ENCODE data around the gene MYO9B. TPM values are rescaled to one million over a fixed set of nuclear protein-coding genes. Genes with fewer than 3 reads are reported as not detected.
A peak's percentile ranks its signal among the peaks of the same experiment; 100 is the strongest.

The MYO9B gene
- total and polyA plus RNA-seq, 9 of the 15 experiments (the other 6 are each of a cell fraction or from before 2014, with no cell fraction given): 2.4 to 77.6 (median 23.0) TPM

DNA sequence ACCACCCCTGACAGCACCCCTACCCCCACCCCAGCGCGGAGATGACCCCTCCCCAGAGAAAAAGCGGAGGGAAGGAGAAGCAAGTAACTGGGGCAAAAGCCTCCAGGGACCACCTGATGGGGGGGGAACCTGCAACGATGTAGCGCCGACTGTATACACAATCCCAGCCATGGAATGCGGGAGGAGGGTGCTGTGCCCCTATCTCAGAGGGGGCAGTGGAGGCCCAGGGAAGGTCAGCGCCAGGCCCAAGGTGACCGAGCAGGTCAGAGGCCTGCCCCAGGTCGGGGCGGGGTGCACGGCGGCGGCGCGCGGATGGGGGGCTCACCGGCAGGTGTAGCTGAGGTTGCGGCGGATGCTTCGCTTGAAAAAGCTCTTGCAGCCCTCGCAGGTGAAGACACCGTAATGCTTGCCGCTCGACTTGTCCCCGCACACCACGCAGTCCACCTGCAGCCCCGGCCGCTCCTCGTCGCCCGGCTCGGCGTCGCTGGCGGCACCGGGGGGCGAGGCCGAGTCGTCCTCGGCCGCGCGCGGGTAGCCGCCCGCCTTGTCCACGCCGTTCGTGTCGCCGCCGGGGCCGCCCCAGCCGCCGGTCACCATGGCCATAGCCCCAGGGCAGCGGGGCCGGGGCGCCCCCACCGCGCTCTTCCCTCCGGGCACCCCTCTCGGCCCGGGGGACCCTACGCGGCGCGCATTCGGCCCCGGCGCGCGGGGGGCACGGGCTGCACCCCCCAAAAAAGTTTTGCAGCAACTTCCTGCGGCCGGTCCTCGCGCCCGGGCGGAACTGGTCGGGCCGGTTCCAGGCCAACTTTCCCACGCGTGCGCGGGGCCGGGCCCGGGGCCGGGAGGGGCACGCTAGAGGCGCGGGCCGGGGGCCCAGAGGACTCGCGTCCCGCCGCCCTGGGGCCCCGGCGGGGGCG lies 169.3 kb downstream of the MYO9B start (continued):
- TF ChIP-seq GATAD2B (IDR thresholded peaks at IDR 0.05; ENCODE audit: borderline replicate concordance): peak; percentile 38; the same call in 1 of the 2 replicates
- TF ChIP-seq, protein P1, sequence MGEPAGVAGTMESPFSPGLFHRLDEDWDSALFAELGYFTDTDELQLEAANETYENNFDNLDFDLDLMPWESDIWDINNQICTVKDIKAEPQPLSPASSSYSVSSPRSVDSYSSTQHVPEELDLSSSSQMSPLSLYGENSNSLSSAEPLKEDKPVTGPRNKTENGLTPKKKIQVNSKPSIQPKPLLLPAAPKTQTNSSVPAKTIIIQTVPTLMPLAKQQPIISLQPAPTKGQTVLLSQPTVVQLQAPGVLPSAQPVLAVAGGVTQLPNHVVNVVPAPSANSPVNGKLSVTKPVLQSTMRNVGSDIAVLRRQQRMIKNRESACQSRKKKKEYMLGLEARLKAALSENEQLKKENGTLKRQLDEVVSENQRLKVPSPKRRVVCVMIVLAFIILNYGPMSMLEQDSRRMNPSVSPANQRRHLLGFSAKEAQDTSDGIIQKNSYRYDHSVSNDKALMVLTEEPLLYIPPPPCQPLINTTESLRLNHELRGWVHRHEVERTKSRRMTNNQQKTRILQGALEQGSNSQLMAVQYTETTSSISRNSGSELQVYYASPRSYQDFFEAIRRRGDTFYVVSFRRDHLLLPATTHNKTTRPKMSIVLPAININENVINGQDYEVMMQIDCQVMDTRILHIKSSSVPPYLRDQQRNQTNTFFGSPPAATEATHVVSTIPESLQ (CRISPR knock-in tag; IDR thresholded peaks at IDR 0.05): no peak
- peak; percentile 51 for TF ChIP-seq POLR2G (IDR thresholded peaks at IDR 0.05; ENCODE audit: low read depth, low read length)
- TF ChIP-seq GABPA (tag; conservative IDR thresholded peaks at IDR 0.05; ENCODE audit: low read depth): peak; percentile 49
- TF ChIP-seq, protein P2, sequence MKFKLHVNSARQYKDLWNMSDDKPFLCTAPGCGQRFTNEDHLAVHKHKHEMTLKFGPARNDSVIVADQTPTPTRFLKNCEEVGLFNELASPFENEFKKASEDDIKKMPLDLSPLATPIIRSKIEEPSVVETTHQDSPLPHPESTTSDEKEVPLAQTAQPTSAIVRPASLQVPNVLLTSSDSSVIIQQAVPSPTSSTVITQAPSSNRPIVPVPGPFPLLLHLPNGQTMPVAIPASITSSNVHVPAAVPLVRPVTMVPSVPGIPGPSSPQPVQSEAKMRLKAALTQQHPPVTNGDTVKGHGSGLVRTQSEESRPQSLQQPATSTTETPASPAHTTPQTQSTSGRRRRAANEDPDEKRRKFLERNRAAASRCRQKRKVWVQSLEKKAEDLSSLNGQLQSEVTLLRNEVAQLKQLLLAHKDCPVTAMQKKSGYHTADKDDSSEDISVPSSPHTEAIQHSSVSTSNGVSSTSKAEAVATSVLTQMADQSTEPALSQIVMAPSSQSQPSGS (CRISPR knock-in tag; IDR thresholded peaks at IDR 0.05): no peak
- TF ChIP-seq, protein P3, sequence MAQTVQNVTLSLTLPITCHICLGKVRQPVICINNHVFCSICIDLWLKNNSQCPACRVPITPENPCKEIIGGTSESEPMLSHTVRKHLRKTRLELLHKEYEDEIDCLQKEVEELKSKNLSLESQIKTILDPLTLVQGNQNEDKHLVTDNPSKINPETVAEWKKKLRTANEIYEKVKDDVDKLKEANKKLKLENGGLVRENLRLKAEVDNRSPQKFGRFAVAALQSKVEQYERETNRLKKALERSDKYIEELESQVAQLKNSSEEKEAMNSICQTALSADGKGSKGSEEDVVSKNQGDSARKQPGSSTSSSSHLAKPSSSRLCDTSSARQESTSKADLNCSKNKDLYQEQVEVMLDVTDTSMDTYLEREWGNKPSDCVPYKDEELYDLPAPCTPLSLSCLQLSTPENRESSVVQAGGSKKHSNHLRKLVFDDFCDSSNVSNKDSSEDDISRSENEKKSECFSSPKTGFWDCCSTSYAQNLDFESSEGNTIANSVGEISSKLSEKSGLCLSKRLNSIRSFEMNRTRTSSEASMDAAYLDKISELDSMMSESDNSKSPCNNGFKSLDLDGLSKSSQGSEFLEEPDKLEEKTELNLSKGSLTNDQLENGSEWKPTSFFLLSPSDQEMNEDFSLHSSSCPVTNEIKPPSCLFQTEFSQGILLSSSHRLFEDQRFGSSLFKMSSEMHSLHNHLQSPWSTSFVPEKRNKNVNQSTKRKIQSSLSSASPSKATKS (CRISPR knock-in tag; IDR thresholded peaks at IDR 0.05): no peak
- TF ChIP-seq HLTF (IDR thresholded peaks at IDR 0.05): no peak
- TF ChIP-seq FOXM1 (IDR thresholded peaks at IDR 0.05; ENCODE audit: low read depth): no peak
- TF ChIP-seq FOXM1 (CRISPR knock-in tag; IDR thresholded peaks at IDR 0.05; ENCODE audit: low read depth): no peak
- peak; percentile 100 for TF ChIP-seq ZKSCAN8 (CRISPR knock-in tag; IDR thresholded peaks at IDR 0.05)
- TF ChIP-seq ZNF146 (CRISPR knock-in tag; IDR thresholded peaks at IDR 0.05; ENCODE audit: unreplicated experiment): no peak
- peak in 1 of 3 experiments; percentile 9 for TF ChIP-seq YY1 (IDR thresholded peaks at IDR 0.05; ENCODE audit: borderline replicate concordance in 1 of 3, control insufficient read depth in 1 of 3, extremely low read depth in 1 of 3, insufficient read depth in 3 of 3, insufficient read length in 1 of 3, insufficient replicate concordance in 2 of 3, low read depth in 1 of 3, low read length in 2 of 3)
- TF ChIP-seq, protein P4, sequence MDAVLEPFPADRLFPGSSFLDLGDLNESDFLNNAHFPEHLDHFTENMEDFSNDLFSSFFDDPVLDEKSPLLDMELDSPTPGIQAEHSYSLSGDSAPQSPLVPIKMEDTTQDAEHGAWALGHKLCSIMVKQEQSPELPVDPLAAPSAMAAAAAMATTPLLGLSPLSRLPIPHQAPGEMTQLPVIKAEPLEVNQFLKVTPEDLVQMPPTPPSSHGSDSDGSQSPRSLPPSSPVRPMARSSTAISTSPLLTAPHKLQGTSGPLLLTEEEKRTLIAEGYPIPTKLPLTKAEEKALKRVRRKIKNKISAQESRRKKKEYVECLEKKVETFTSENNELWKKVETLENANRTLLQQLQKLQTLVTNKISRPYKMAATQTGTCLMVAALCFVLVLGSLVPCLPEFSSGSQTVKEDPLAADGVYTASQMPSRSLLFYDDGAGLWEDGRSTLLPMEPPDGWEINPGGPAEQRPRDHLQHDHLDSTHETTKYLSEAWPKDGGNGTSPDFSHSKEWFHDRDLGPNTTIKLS (IDR thresholded peaks at IDR 0.05; ENCODE audit: borderline replicate concordance, low read depth): 0 out of 2 replicates have a peak, but pooled peaks have one; percentile 27
- TF ChIP-seq POLR3G (IDR thresholded peaks at IDR 0.05; ENCODE audit: extremely low read depth, insufficient read length, insufficient replicate concordance): no peak
- TF ChIP-seq HNRNPLL (IDR thresholded peaks at IDR 0.05; ENCODE audit: low read depth, low read length, poor library complexity, severe bottlenecking): no peak
